Dermis microvascular lymphatic vessel endothelial cell (primary cell): ENCODE data around the gene GEMIN8. TPM values are rescaled to one million over a fixed set of nuclear protein-coding genes. Genes with fewer than 3 reads are reported as not detected.
A peak's percentile ranks its signal among the peaks of the same experiment; 100 is the strongest.

Experiments used
- DNase-seq, 2 donors: peaks; one replicate each; pipeline versions ENCODE4 v3.0.0 to v3.0.0-alpha.2; 2010; ENCODE audit warnings: low read depth in 2 of 2
- total RNA-seq: library from RNA; depleted of rRNA; stranded (reverse); fragments of >200 nt; gene quantifications from 2 replicates; pipeline ENCODE4 v1.2.1, GENCODE V29; 2014

The GEMIN8 gene, protein sequence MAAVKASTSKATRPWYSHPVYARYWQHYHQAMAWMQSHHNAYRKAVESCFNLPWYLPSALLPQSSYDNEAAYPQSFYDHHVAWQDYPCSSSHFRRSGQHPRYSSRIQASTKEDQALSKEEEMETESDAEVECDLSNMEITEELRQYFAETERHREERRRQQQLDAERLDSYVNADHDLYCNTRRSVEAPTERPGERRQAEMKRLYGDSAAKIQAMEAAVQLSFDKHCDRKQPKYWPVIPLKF
- total RNA-seq: 10.8 and 14.5 TPM in 2 replicates

DNA sequence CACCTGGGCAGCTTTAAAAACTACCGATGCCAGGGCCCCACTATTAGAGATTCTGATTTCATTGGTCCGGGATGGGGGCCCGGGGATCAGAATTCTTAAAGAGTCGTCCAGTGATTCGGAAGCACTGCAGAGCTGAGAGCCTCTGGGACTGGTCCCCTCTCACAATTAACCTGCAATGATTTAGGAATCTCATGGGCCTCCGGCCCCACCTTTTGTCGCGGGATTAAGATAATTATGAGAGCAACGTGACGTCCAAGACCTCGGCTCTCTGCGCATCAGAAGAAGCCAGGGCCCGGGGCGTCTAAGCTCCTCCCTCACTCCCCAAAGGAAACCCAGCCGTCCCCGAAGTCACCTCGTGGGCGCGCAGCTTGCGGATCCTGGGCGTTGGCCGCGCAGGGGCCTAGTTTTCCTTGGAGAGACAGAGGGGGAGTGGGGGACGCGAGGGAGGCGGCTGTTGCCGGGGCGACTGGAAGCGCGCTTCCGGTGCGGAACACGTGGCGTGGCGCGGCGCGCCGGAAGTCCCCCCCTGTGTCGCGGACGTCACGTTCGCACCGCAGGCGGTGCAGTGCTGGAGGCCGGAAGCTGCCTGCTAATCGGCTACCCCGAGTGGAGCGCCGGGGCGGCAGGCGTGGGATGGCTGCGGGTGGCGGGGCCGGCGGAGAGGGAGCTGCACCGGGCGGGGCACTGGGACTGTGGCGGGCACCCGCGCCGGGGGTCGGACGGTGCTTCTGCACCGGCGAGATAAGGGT is at the start of gene GEMIN8:
TSS of gene GEMIN8 (minus strand) at position 468 of the 749 bp plus-strand sequence. CDS start 8,414 bp downstream, outside the sequence.
- DNase-seq: peak; percentile 71 to 82

DNA sequence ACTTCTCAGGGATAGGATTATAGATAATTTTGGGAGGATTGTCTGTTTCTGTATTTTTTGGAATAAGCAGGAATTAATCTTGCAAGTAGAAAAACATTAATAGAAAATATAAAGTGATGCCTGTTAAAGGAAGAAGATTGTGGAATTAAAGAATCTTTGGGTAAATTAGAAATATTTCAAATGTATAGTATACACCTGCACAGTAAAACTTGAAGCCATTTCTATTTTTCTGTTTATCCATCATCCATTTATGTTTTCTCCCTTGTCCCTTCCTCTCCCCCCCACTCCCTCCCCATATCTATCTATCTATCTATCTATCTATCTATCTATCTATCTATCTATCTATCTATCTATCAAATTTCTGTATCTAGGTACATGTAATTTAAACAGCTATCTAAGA is 46.9 kb upstream of the GEMIN8 start:
- no peak for DNase-seq

DNA sequence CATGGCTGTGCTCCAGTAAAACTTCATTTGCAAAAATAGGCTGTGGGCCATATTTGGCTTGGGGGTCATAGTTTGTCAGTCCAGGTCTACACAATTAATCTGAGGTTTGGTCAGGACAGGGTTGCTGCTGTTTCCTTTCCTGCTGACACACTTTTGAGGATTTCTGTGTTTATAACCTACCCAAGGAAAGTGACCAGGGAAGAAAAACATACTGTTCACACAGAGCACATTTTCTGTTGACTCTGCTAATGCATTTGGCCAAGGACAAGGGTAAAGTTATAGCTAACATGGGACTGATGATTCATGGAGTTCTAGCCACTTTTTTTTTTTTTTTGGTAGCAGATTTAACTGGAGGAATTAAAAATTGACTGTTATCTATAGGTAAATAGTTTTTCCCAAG is 43.9 kb upstream of the GEMIN8 start:
- no peak for DNase-seq

DNA sequence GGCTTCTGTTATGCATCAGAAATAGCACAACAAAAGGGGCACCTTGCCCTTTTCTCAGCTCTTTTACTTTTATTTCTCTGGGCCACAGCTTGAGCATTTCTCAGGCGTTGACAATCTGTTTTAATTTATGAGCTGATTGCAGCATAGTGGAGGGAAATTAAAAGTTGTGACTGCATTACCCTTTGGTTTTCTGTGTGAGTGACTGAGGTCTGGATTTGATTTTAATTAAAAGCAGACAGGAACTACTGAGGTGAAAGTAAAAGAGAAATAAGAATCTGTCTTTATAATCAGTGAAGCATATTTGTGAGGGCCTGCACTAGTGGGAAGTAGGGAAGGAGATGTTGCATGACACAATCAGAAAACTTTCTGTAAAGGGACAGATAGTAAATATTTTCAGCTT is 43.4 kb upstream of the GEMIN8 start:
- no peak for DNase-seq

DNA sequence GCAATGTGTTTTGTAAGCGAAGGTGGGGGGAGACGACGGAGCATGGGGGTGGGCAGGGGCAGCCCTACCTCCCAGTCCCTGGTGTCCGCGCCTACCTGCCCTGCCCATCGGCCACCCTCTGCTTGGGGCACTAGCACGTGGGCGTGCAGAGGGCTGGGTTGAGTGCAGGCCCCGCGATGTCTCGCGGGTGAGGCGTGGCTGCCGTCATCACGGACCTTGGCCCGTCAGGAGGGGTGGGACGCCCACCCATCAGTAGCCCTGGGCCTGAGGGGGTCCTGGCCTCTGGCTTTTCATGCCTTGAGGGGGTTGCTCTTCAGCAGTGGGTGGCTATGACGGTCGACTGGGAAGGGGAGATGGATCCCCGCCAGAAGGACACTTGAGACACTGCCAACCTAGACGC is 36.1 kb upstream of the GEMIN8 start:
- no peak for DNase-seq

DNA sequence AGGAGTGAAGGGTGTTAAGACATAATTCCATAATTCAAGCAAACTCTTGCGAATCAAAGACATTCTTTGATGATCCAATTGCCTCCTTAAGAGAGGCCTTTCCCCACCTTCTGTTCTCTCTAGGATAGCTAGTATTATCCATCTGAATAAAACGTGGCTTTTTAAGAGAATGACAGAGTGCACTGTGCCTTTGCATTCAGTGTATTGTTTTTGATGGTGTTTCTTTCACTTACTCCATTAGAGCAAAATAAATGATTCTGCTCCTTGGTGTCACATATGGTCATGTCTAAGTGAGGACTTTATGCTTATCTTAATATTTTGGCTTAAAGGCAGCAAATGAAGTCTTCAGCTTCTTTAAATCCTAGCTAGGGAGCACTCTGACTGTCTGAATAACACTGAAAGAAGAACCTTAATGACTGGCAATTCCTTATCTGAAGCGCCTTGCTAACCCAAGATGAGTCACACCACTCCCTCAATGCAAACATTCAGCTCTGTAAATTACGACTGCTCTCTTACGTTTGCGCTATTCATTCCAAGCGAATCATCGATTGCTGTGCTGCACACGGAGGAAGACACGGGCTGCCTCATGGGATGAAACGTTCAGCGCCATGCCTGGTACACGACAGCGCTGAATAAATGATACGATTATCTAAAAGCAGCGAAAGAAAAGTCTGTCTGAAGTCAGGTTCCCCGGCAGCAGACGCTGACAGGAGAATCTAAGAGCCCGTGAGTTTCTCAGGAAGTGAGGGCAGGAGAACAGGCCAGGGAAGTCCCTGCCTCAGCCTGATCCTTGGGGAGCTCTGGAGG is 35.1 kb upstream of the GEMIN8 start:
- DNase-seq: no peak

DNA sequence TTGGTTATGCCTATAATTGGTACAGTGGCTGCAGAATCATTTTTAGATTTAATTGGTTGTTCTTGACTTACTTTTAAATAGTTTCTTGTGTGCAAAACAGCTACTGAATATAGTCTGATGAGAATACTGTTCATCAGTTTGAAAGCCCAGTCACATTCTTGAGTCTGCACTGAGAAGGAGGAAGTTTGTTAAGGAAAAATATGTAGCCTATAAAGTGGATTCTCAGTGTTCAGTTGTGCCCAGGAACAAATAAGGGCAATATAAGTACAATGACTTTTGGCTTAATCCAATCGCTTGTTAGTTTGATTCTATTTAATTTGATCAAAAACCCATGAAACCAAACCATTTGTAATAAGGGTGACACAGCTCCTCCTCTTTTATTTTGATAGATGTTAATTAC is 32.8 kb upstream of the GEMIN8 start:
- no peak for DNase-seq

DNA sequence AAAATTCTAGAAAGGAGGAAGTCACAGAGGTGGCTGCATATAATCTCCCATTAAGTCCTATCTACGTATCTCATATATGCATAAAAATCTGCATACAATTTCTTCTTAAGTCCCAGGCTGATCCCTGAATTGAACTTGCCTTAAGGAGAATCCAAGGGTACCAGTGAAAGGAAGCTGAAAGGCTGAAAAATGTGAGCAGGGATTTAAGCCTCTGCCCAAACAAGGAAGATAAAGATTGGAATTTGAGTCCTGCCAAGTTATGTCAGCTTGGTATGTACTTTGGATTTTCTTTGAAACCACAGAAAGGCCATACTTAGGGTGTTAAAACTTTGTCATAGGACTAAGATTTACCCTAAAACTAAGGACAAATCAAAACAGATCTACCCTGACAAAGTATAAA is 26.5 kb upstream of the GEMIN8 start:
- DNase-seq: no peak

DNA sequence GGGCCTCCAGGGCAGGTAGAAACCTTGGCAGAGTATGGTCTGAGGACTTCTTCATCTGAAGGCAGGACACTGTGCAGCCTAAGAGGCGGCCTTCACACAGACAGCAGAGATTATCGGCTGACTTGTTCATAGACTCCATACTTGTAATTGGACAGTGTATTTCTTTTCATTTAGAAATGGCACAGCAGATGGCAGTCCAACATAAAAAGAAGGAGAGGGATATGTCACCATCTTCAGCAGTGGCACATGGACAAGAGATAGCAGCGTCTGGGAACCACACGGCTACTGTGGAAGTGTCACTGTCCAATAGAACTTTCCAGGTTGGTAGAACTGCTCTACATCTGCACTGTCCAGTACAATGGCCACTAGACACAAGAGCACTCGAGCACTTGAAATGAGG is 21.7 kb upstream of the GEMIN8 start:
- DNase-seq: no peak

DNA sequence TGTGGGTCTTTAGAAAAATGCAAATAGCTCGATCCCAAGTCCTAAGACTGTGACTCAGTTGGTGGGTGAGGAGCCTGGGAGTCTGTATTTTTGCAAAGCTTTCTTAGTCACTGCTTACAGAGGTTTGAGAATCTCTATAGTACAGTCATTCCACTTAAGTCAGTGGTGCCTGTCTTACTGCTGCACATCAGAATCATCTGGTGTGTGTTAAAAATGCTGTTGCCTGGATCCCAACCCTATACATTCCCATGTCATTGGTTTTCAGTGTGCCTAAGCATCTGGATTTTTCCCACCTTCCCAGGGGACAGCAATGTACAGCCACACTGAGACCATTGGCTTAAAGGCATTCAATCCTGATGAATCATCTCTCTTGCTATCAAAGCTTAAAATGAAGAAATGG is 21.0 kb upstream of the GEMIN8 start:
- DNase-seq: no peak

DNA sequence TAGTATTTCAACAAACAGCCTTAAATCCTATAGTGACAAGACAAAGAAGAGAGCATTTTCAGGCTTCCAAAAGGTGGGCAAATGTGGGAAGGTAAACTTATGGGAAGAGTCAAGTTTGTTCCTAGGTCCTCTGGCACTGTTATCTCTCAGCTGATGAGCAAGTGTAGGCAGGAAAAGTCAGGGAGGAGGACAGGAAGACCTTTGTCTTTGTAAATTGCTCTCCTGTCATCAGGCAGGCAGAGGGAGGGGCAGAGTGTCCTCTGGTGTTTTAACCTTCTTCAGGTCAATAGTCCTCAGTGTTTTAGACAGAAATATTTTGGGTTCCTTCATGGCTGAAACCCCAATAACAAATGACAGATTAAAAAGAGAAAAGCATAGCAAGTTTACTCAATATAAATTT is 13.5 kb upstream of the GEMIN8 start:
- DNase-seq: no peak

DNA sequence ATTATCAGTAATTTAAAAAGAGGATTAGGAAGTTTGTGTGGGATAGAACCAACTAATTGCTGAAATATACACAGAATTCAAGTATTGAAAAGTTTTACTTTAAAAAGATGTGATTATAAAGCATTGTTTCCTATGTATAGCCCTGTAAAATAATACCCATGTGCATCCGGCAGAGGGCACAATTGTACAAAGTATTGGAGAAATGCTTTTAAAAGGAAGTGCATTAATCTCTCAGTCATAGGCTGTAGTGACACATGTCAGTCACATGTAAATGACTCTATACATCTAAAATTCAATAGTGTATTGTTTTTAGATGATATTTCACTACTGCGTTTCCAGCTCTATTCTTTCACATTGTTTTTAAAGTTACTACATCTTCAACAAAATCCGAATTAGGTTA is 9.7 kb upstream of the GEMIN8 start:
- DNase-seq: peak; percentile 46 to 57

DNA sequence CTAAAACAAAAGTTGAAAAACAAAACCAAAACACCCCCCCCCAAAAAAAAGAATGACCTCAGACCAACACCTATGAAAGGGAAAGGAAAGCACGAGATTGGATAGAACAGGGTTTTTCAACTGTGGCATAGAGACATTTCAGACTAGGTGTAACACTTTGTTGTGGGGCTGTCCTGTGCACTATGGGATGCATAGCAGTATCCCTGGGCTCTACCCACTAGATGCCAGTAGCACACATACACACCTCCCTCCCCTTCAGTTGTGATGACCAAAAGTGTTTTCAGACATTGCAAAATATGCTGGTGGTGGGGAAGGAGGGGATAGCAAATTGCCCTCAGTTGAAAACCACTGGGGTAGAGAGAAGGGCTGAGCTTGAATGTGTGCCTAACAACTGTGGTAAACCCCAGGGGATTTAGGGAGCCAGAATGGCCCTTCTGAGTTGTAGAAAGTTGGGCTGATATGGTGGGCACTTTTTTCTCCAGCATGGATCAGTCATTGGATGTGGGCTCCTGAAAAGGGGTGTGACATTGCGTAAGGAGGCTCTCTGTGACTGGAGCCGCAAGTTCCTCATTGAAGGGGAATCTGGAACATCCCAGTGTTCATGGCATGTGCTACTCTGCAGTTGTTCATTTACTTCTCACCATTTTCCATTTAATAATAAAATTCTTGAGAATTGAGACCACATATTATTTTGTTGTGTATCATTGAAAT is 8.8 kb upstream of the GEMIN8 start:
- no peak for DNase-seq

DNA sequence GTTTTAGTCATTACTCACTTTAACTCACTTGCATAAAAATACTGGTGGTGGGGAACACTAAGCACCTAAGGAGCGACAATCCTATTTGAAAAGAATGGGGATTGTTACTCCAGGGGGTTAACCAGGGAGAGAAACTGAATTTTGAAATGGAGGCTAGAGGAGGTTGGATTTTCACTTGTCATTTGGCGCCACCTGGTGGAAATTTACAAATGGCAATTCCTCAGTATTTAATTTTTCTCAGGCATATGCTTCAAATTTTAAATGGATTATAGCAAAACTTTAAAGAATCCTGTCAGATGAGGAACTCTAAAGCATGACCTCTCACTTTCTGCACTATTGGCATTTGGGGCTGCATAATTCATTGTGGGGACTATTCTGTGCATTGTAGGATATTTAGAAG is 2.7 kb upstream of the GEMIN8 start:
- DNase-seq: peak; percentile 44 to 49

DNA sequence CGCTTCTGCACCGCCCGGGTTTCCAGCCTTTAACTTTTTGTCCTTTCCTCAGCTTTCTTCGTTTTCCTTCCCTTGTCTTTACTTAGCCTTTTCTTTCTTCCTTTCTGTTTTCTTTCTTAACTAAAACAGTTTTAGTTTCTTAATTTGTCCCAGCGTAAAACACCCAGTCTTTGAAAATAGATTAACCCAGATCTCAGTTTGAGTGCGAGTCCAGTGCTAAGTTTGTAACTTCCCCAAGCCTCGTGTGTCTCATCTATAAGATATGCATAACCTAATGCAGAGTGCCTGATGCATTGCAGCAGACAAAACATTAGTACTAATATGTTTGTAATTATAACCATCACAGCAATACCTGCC is 460 bp upstream of the GEMIN8 start:
- DNase-seq: no peak

DNA sequence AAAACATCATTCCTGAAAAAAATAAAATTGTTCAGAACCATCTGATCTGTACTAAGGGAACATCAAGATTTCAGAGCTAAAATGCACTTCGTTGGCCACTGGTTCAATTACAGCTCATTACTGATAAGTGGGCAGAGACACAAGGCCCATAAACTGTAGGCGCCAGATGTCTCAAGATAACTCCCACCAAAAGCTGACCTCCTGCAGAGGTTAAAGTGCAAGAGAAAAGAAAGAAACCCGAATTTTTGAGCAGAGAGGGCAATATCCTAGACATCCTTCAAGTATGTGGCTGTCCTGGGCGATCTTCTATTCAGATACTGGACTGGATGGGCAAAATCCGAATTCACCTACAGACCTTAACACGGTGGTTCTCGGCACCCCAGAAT is 660 bp downstream of the GEMIN8 start:
- DNase-seq: no peak

DNA sequence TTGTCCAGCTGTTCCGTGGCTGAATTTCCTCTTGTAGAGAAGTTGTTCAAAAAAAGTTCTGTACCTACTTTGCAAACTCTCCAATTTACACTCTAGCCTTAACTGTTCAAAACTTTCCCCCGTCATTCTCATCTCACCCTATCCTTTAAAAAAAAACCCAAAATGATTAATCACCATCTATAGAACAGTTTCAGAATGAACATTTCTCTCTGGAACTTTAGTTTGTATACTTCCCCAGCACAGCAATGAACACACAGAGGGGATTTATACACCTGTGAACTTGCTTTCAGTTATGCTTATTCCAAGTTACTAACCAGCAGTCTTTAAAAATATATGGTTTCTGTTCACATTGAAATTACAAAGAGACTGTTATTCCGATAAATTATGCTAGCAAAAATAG is 1.2 kb downstream of the GEMIN8 start:
- no peak for DNase-seq

DNA sequence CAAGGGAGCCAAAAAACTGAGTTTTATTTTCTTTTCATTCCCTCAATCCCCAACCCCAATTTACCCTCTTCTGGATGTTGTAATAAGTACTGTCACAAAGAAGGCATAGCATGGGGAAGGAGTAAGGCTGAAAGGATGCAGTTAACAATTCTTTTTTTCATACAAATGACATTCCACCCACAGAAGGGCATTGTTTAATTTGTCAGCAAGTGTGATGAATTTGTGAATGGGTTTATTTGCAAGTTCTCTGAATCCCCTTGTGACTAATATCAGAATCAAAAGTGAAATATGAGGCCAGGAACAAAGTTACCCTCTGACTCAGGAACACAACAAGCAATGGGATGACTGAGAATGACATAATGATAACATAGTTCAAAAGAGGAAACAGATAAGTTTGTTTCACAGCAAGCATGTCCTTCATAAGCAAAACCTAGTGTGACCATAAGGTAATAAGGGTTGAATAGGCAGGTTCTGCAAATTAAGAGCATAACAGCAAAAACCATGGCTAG is 2.1 kb downstream of the GEMIN8 start:
- peak; percentile 33 to 75 for DNase-seq

DNA sequence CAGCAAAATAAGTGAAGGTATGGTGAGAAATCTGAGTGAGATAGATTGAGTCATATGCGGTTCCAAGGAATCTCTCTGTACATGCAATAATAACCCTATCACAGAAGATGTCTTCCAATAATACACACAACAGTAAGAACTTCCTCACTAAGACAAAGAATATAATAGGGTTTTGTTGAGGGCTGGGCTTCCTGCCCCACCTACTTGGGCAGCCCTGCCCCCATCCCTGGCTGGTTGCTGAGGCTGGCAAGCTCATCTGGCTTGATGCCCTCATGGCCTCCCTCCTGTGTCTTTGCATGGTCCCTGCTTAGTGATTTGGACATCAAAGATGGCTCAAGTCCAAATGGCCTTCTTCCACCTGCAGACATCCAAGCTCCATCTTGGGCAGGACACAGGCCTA is 2.7 kb downstream of the GEMIN8 start:
- DNase-seq: no peak

DNA sequence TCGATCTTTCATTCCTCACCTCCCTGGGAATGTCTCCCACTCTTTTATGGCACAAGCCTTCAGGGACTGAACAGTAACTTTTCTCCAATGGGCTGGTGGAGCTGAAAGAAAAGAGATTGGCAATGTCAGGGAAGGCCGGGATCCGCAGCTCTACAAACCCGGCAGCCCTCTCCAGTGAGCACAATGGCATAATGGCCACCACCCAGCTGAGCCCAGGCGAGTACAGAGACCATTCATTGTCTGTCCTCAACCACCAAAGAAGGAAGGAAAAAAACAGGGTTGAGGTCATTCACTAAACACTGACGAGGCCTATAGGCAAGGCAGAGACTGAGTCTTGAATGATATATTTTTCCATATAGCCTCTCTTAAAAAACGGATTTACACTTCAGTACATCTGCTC is 3.6 kb downstream of the GEMIN8 start:
- no peak for DNase-seq

DNA sequence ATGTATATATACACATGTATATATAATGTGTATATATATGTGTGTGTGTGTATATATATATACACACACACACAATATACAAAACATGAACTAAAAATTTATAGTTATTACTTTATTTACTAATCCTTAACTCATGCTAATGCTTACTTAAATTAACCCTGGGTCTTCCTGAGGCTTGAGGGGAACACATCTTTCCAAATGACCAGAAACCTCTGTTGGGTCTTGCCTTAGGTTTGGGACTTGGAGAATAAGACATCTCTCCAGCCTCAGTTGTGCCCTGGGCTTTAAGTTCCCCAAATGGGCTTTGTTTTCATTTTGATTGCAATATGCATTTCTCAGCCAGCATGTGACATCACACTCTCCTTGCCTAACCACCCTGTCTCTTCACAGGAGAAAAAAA is 7.7 kb downstream of the GEMIN8 start:
- no peak for DNase-seq

DNA sequence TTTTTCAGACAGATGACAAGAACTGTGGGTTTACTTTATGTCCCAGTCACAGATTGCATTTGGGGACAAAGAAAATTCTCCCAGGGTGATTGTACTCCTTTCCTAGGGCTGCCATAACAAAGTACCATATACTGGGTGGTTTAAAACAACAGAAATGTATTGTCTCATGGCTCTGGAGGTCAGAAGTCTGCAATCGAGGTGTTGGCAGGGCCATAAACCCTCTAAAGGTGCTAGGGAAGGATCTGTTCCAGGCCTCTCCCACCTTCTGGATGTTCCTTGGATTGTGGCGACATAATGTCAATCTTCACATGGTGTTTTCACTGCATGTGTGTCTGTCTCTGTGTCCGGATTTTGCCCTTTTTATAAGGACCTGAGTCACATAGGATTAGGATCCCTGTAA is 12.3 kb downstream of the GEMIN8 start:
- no peak for DNase-seq
